BJ (cell line): ENCODE measurements around the gene AMFR. TPM values are rescaled to one million over a fixed set of nuclear protein-coding genes. Genes with fewer than 3 reads are reported as not detected.
A peak's percentile ranks its signal among the peaks of the same experiment; 100 is the strongest.

ENCODE experiments used
- CTCF ChIA-PET: fragments of 350-600 bp; formaldehyde crosslinking; extraction: SDS; loops from one replicate; lab custom pipeline; 2021; ENCODE audit warnings: antibody characterized with exemption, inconsistent platforms; lab: Yijun Ruan, JAX
- POLR2A ChIA-PET: fragments of 300-600 bp; sonication (Branson Sonifier 250); formaldehyde crosslinking; extraction: SDS; loops from one replicate; lab custom pipeline; 2021; ENCODE audit warnings: antibody characterized with exemption; lab: Charles Lee
- DNase-seq: peaks from one replicate; pipeline ENCODE4 v3.0.0-alpha.2; 2011; ENCODE audit warnings: low read depth
- H3K27me3 ChIP-seq: 2 replicates; pipeline ENCODE4 v1.6.0; 2011; ENCODE audit warnings: low read length; ENCODE audit not compliant: control insufficient read depth, insufficient read depth
- H3K36me3 ChIP-seq: 2 replicates; pipeline ENCODE4 v1.5.1; 2011; ENCODE audit warnings: low read length; ENCODE audit not compliant: control insufficient read depth, insufficient read depth
- H3K4me3 ChIP-seq: 2 replicates; pipeline ENCODE4 v1.5.1; 2011; ENCODE audit warnings: low read depth, mild to moderate bottlenecking, control low read depth, low read length
- polyA plus RNA-seq: library from polyadenylated mRNA; depleted of rRNA; stranded (reverse); fragments of >200 nt; gene quantifications from 2 replicates; pipeline ENCODE4 v1.2.3, GENCODE V29; 2011
- TF ChIP-seq, protein P1 (sequence below): IDR thresholded peaks from 2 replicates; pipeline ENCODE4 v1.5.1; 2011; ENCODE audit warnings: low read depth, mild to moderate bottlenecking, control low read depth, inconsistent platforms, low read length, moderate library complexity; ENCODE audit not compliant: insufficient read depth

Gene AMFR
- polyA plus RNA-seq, 1 experiment = 130 TPM

DNA sequence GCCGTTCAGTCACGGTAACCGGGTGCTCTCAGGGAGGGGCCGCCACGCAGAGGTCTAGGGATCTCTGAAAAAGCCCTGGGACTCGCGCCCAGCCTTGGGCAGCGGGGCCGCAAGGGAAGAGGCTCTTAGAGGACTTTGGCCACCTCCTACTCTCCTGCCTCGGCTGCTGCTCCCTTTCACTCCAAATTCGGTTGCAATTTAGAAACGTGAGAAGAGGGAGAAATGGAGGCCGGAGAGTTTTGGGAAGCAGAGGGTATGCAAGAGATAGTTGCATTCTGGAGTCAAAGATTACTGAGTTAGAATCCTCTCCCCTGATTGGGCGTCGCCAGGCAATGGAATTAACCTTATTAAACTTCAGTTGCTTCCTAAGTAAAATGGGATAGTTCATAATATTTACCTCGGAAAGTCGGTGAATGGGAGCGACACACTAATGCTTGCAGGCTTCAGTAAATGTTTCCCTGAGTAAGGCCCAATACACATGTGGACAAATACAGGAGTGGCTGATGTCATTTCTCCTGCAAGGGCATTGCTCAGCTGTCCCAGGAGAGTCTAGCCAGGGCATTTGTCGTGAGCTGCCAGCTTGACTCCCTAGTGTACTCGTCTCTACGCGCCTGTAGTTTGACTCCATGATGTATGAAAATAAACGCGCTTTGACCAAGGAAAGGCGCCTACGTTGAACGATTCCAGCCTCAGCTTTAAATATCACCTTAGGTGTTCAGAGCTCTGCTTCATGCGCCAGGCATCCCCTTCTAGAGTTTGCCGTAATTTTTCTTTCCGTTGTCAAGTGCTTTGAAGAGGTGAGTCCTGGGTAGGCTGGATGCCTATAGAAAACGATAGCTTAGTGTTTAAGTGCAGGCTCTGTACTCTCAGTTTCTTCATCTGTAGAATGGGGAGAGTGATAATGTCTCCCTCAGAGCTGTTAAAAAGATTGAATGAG, 26.7 kb upstream of the AMFR start:
- Histone ChIP-seq H3K36me3 (peaks cover 7% of the 10 kb centered on the region), H3K4me3 (peak overlapping the region; percentile 64), H3K27me3 (no peaks in the 10 kb centered on the region)
- TF ChIP-seq, protein P1, sequence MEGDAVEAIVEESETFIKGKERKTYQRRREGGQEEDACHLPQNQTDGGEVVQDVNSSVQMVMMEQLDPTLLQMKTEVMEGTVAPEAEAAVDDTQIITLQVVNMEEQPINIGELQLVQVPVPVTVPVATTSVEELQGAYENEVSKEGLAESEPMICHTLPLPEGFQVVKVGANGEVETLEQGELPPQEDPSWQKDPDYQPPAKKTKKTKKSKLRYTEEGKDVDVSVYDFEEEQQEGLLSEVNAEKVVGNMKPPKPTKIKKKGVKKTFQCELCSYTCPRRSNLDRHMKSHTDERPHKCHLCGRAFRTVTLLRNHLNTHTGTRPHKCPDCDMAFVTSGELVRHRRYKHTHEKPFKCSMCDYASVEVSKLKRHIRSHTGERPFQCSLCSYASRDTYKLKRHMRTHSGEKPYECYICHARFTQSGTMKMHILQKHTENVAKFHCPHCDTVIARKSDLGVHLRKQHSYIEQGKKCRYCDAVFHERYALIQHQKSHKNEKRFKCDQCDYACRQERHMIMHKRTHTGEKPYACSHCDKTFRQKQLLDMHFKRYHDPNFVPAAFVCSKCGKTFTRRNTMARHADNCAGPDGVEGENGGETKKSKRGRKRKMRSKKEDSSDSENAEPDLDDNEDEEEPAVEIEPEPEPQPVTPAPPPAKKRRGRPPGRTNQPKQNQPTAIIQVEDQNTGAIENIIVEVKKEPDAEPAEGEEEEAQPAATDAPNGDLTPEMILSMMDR = no peak
- DNase-seq = peak; percentile 2
- ChIA-PET CTCF (interaction anchor here (0.7 to 1.5 kb wide), 2 partner anchors 12 to 97 kb away, joined by 3 read pairs; no protein-coding TSS in a partner anchor), POLR2A (no interaction called here)

GRCh38 chr16:56450986-56451752, 25.8 kb upstream of the AMFR start, which contains the start of the genes NUDT21 and OGFOD1:
Gene NUDT21 (minus strand): TSS chr16:56451332. CDS start chr16:56451202, 130 bp downstream.
Gene OGFOD1 (plus strand): TSS chr16:56451554. CDS start chr16:56451613, 59 bp downstream.
- Histone ChIP-seq H3K27me3 (no peaks in the 10 kb centered on the region), H3K36me3 (peaks cover 6% of the 10 kb centered on the region), H3K4me3 (peak within 1 kb of the TSS; percentile 80)
- peak; percentile 97 for DNase-seq
- CTCF ChIA-PET = interaction anchor here (0.7 to 1.5 kb wide), 3 partner anchors 11 to 125 kb away, joined by 3 to 4 read pairs (median 3); no protein-coding TSS in a partner anchor
- POLR2A ChIA-PET = interaction anchor here (0.6 kb wide), 2 partner anchors 16 to 61 kb away, joined by 6 to 10 read pairs; no protein-coding TSS in a partner anchor
- TF ChIP-seq, protein P1 = no peak

DNA sequence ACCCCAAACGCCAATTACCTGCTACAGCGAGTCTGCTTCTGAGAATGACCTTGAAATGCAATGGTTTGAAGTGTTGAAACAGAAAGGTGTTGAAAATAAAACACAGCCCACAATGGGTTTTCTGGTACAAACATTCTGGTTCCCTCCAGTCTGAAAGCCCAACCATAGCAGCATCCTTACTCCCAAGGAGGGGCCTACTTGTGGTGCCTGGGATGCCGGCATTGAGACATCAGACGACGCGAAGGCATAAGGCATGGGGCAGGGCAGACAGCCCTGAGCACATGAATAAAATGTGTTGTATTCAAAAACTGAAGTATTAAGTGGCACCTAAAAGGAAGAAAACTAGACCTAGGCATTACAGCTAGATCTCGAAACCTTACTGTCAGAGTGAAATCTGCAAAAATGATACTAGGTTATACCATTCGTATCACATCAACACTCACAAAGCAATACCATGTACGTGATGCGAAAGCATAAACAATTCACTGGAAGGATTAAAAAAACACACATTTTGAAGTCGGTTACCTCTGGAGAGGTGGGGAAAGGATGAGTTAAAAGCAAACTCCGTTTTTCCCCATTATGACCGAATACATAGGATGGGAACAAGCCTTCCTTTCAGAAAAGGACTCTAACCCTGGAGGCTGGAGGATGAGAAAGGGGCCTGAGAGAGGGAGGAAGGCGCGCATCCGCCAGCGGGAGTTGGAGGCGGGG, 25.1 kb upstream of the AMFR start:
- H3K4me3 ChIP-seq = peak overlapping the region; percentile 80
- POLR2A ChIA-PET = interaction anchor here (0.6 kb wide), 2 partner anchors 17 to 61 kb away, joined by 6 to 10 read pairs; no protein-coding TSS in a partner anchor
- CTCF ChIA-PET = interaction anchor here (0.9 kb wide), 1 partner anchor 126 kb away, joined by 4 read pairs; no protein-coding TSS in a partner anchor

GRCh38 chr16:56448005-56448404, 22.7 kb upstream of the AMFR start:
- peaks cover 2% of the 10 kb centered on the region for H3K36me3 ChIP-seq
- CTCF ChIA-PET = no interaction called here
- POLR2A ChIA-PET = no interaction called here
- H3K27me3 ChIP-seq = no peaks in the 10 kb centered on the region
- no peak overlapping the region for H3K4me3 ChIP-seq
- DNase-seq = no peak
- TF ChIP-seq, protein P1 = no peak

More for the DNA sequence above, 25.1 kb upstream of the AMFR start:
- DNase-seq = no peak
- H3K27me3 ChIP-seq = no peaks in the 10 kb centered on the region
- TF ChIP-seq, protein P1 = no peak
- H3K36me3 ChIP-seq = peaks cover 6% of the 10 kb centered on the region
